HG02885 (cell line): Measurements from ENCODE around the gene EFCAB9.

ENCODE experiments used
- ATAC-seq: cut with Tn5 transposase; IDR thresholded peaks from one replicate; pipeline ENCODE4 v1.9.1; 2021; ENCODE audit warnings: mild to moderate bottlenecking; ENCODE audit not compliant: unreplicated experiment, poor library complexity

The EFCAB9 gene

DNA sequence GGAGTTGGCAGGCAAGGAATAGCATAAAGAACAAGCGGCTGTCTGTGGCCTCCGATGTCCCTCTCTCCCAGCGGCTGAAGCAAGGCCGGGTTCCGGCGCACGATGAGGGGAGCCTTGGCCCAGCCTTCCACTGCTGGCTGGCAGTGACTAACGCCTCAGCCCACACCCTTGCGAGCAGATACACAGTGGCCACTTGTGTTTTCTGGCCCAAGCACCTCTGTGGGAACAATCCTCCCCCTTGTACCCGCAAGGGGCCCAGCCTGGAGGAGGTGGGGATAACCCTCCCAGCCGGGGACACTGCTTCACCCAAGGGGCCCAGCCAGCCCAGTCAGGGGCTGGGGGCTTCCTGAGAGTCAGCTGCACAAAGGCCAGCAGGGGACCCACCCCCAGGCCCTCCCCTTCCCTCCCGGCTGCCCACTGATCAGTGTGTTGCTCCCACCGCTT is 29.2 kb upstream of the EFCAB9 start:
- ATAC-seq: no peak

DNA sequence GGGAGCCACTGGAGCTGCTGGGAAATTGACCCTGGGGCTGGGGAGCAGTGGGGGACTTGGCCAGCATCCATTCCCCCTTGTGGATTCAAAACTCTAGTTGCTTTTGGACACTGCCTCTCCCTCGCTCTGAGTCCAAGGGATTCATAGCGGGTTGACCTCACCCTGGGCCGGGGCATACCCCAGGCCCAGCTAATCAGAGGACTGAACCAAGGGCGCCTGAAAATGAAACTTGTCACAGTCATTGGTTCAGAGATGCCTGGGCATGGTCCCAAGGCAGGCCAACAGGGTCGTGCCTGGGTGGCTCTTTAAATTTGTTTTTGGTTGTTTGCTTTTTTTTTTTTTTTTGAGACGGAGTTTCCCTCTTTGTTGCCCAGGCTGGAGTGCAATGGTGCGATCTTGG is 28.5 kb upstream of the EFCAB9 start:
- peak; percentile 51 for ATAC-seq

DNA sequence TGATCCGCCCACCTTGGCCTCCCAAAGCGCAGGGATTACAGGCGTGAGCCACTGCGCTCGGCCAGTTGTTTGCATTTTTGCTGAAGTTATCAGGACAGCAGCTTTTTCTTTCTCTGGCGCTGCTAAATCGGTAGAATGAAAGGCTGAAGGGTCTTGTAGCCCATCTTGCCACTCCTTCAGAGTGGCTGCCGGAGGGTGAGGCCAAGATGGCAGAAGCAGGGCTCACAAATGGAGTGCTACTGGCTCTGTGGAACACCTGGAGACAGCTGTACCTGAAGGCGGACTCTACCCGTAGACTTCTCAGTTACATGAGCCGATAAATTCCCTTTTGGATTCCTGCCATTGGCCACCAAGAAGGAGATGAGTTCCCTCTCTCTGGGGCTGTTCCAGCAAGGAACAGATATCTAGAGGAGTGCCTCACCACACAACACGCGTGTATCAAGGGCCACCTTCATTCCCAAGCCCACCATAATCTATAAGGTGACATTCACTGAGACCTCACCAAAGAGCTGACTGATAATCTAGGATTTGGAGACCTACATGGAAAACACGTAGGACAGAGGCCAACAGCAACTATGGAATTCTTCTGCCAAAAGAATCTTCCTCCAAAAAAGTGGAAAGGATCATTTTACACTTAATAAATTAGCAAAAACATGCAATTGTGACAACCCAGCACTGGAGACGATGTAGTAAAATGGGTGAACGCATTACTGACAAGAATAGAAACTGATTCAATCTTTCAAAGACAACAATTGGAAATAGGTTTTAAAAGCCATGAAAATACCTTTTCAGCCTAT is 27.7 kb upstream of the EFCAB9 start:
- ATAC-seq: no peak

DNA sequence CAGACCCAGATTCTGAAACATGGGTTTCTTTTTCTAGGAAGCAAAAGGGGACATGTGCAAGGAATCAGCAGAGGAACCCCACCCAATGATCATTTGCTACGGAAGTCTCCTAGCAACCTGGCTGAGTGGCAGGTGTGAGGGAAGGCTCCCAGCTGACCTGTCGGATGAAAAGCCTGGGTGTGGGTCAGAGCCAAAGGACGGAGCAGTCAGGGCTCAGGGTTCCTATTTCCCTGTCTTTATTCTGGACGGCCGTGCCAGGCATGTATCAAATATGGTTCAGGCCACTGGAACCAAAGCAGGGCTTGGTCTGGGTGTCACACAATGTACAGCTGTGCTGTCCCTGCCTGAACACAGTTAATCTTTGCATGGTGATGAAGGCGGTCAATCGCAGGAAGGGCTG is 26.1 kb upstream of the EFCAB9 start:
- no peak for ATAC-seq

DNA sequence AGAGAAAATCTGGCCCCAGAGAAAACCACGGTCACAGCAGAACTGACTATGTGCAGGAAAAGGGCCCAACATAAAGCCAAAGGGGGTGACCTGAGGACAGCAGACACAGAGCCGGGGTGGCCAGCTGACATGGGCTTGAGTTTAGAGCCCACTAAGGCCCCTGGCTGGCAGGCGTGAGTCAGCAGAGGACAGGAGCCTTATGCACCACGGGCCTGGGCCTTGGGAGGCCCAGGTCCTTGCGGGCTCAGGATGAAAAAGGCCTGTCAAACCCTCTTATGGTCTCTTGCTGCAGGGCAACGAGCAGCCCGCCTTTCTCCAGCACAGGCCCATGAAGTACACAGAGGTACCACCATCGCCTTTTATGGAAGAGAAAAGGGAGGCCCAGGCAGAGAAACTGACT is 25.7 kb upstream of the EFCAB9 start:
- ATAC-seq: no peak

GRCh38 chr5:172169216-172169615 is 24.8 kb upstream of the EFCAB9 start:
- no peak for ATAC-seq

GRCh38 chr5:172170251-172170701 is 23.7 kb upstream of the EFCAB9 start:
- no peak for ATAC-seq

DNA sequence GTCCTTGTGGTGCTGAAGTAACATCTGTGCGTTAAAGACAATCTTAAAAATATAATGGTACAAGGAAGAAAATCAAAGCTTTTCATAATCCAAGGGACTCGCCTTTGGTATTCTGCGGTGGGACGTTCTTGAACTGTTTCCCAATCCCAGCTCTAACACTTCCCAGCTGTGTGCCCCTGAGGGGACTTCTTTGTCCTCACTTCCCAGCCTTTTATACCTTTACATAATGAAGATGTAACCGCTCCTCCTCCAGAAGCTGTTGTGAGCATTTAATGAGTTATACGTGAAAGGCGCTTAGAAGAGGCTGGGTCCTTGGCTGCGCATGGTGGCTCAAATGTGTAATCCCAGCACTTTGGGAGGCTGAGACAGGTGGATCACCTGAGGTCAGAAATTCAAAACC is 22.9 kb upstream of the EFCAB9 start:
- ATAC-seq: no peak

GRCh38 chr5:172172912-172173563 is 20.9 kb upstream of the EFCAB9 start:
- no peak for ATAC-seq

GRCh38 chr5:172173564-172174153 is 20.3 kb upstream of the EFCAB9 start:
- ATAC-seq: no peak

- ATAC-seq: peak; percentile 60
These were observed 18.7 kb upstream of the EFCAB9 start for GRCh38 chr5:172175263-172175719.

DNA sequence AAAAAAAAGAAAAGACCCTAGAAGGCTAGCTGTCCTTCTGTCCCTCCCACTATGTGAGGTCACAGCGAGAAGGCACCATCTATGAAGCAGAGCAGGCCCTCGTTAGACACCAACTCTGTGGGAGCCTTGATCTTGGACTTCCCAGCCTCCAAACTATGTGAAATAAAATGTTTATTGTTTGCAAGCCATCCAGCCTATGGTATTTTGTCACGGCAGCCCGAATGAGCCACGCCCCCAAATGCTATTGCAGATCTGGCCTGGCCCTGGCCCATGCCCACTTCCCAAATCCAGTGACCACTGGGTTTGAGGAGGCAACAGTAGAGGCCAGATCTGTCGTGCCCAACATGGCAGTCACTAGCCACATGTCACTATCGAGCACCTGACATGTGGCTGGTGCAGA is 16.8 kb upstream of the EFCAB9 start:
- no peak for ATAC-seq

DNA sequence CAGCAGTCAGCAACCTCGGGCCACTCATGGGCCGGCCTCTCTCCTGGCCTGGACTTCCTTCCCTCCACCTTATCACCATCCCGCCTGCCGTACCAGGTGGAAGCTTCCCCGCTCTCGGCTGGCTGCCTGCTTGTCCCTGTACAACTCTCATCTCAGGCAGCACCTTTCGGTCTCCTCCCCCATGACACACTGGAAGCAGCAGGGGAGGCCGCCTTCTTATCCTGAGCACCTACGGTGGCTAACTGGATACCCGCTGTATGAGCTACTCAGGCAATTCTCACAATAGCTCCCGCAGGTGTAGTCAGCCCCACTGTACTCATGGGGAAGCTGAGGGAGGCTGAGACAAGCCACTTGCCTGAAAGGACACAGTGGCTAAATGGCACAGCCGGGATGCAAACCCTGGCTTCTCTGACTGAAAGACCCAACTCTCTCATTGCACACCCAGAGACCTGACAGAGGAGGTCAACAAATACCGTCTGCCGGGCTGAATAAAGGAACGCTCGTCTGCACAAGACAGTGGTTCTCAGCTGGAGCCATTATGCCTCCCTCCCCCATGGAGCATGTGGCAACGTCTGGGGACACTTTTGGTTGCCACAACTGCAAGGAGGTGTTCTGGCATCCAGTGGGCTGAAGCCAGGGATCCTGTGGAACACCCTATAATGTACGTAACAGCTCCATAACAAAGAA is 15.5 kb upstream of the EFCAB9 start:
- peak; percentile 13 for ATAC-seq

DNA sequence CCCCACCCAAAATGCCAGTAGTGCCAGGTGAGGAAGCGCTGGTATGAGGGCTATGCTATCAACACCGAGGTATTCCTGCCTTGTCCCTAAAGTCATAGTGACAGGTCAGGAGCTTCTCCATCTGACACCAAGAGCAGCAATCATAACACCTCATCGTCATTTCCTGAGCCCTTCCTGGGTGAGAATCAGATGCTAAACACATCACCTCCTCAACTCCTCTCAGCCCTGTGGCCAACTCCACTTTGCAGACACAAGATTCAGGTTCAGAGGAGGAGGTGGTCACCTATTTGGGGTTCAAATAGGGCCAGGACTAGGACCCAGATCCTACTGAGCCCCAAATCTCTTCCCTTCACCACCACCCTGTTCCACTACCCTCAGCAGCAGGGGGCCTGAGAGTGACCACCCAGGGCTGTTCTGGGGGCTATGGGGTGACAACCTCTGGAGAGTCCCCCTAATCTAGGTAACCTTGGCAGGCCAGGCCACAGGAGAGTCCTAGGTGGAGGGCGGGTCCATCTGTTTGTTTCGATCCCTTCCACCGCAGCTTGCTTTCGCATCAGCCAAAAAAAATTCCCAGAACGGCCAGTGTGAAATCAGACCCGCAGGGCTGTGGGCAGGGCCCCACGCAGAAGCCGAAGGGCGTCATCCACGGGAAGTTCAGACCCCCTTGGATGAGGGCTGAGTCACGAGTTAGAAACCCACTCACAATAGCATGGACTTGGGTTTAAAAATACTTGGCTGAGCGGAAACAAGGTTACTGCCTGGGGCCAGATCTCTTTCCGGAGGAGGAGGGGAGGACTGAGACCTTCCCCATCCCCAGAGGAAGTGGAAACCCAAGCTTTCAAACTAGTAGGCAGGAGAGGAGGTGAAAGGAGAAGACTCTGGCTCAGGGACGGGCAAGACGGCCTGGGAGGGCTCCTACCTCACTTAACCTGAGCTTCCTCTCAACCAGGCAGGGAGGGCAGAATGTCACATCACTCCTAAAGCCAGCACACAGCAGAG is 14.7 kb upstream of the EFCAB9 start:
- peak; percentile 45 for ATAC-seq

DNA sequence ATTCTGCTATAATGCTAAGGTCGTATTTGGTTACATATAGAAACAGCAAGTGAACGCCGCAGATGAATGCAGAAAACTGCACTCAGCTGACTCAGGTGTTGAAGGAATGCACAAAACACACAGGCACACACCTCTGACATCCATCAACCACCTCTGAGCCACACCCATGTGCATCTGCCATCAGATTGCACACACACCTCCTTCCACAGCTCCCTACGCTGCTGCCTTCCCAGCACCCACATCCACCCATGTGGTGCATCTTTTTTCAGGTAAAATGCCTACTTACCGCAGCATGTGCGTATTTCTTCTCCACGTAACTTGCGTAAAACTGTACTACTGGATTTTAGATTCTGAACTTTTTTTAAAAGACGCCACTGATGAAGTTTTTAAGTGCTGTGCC is 13.0 kb upstream of the EFCAB9 start:
- ATAC-seq: no peak

- no peak for ATAC-seq
These were observed 11.7 kb upstream of the EFCAB9 start for GRCh38 chr5:172182291-172182690.

GRCh38 chr5:172183881-172184280 is 10.1 kb upstream of the EFCAB9 start:
- ATAC-seq: no peak

GRCh38 chr5:172185096-172185461 is 8.9 kb upstream of the EFCAB9 start:
- no peak for ATAC-seq

- no peak for ATAC-seq
These were observed 7.8 kb upstream of the EFCAB9 start for GRCh38 chr5:172186114-172186695.
